Breast epithelium (tissue), 3 donors: ENCODE data around the gene RBM43.

Experiments
- CTCF ChIP-seq, 3 donors: fragments of 450-650 bp; IDR thresholded peaks; one replicate each; pipeline ENCODE4 v1.5.1; 2016 to 2017; ENCODE audit warnings: antibody characterized with exemption in 3 of 3, mild to moderate bottlenecking in 3 of 3, moderate library complexity in 3 of 3
- POLR2A ChIP-seq: fragments of 450-650 bp; IDR thresholded peaks from one replicate; pipeline ENCODE4 v1.6.1; 2016; ENCODE audit warnings: antibody characterized with exemption, mild to moderate bottlenecking, moderate library complexity
- POLR2AphosphoS5 ChIP-seq, 3 donors: sonication (generic); formaldehyde crosslinking; IDR thresholded peaks; one replicate each; pipeline ENCODE4 v1.6.1; 2017; ENCODE audit warnings: antibody characterized with exemption in 3 of 3

GRCh38 chr2:151292141-151292540 lies 30.5 kb upstream of the RBM43 start:
- no peak for TF ChIP-seq POLR2AphosphoS5 (IDR thresholded peaks at IDR 0.05)
- TF ChIP-seq CTCF (IDR thresholded peaks at IDR 0.05): no peak
- TF ChIP-seq POLR2A: no peak
